Smooth muscle cell (in vitro differentiated cells): Measurements from ENCODE around the gene KDM4E. TPM values are rescaled to one million over a fixed set of nuclear protein-coding genes. Genes with fewer than 3 reads are reported as not detected.

Source experiments
- DNase-seq: peaks from one replicate; lab custom pipeline; 2025; ENCODE audit not compliant: unreplicated experiment; lab: John Stamatoyannopoulos, UW
- H2AFZ ChIP-seq: fragments of 200-600 bp; sonication (generic); 2 replicates; pipeline ENCODE4 v1.6.0; 2016; ENCODE audit warnings: antibody characterized with exemption, low read depth, mild to moderate bottlenecking
- H3F3A ChIP-seq: fragments of 200-600 bp; sonication (generic); 2 replicates; pipeline ENCODE4 v1.6.0; 2017; ENCODE audit warnings: antibody characterized with exemption, low read depth
- H3K27ac ChIP-seq: fragments of 200-600 bp; sonication (generic); 2 replicates; pipeline ENCODE4 v1.5.1; 2016; ENCODE audit warnings: low read depth, mild to moderate bottlenecking
- H3K27me3 ChIP-seq: fragments of 200-600 bp; sonication (generic); 2 replicates; pipeline ENCODE4 v1.6.1; 2016; ENCODE audit warnings: low read depth, mild to moderate bottlenecking
- H3K36me3 ChIP-seq: fragments of 200-600 bp; sonication (generic); 2 replicates; pipeline ENCODE4 v1.5.1; 2016; ENCODE audit warnings: low read depth
- H3K4me1 ChIP-seq: fragments of 200-600 bp; sonication (generic); 2 replicates; pipeline ENCODE4 v1.5.1; 2016; ENCODE audit warnings: low read depth
- H3K4me2 ChIP-seq: fragments of 200-600 bp; sonication (generic); 2 replicates; pipeline ENCODE4 v1.6.0; 2016; ENCODE audit warnings: mild to moderate bottlenecking
- H3K4me3 ChIP-seq: fragments of 200-600 bp; sonication (generic); 2 replicates; pipeline ENCODE4 v1.5.1; 2016; ENCODE audit warnings: mild to moderate bottlenecking
- H3K79me2 ChIP-seq: fragments of 200-600 bp; sonication (generic); 2 replicates; pipeline ENCODE4 v1.6.0; 2016; ENCODE audit warnings: low read depth, mild to moderate bottlenecking
- H3K9ac ChIP-seq: fragments of 200-600 bp; sonication (generic); 2 replicates; pipeline ENCODE4 v1.6.0; 2016; ENCODE audit warnings: low read depth
- H3K9me3 ChIP-seq: fragments of 200-600 bp; sonication (generic); replicated peaks from 2 replicates; pipeline ENCODE4 v1.5.1; 2016; ENCODE audit warnings: low read depth
- H4K20me1 ChIP-seq: fragments of 200-600 bp; sonication (generic); 2 replicates; pipeline ENCODE4 v1.6.0; 2016; ENCODE audit warnings: low read depth
- WGBS: methylation state at CpG from one replicate; pipeline ENCODE4 v1.1.7; 2016; ENCODE audit warnings: low lambda C conversion rate; 5-methylcytosine and 5-hydroxymethylcytosine counted together
- polyA plus RNA-seq: library from polyadenylated mRNA; unstranded; fragments of >200 nt; fragmentation: Nextera tagmentation; extraction: Ambion mirVana; gene quantifications from 2 replicates; pipeline ENCODE4 v1.2.1, GENCODE V29; 2016
- total RNA-seq: library from RNA; depleted of rRNA; stranded (reverse); fragments of >200 nt; gene quantifications from 2 replicates; pipeline ENCODE4 v1.2.3, GENCODE V29; 2014
- TF ChIP-seq, protein P1 (sequence below): fragments of 200-600 bp; sonication (generic); IDR thresholded peaks from 2 replicates; pipeline ENCODE4 v1.5.1; 2017; ENCODE audit warnings: borderline replicate concordance, mild to moderate bottlenecking, antibody characterized with exemption; ENCODE audit not compliant: insufficient read depth, poor library complexity, severe bottlenecking

KDM4E gene
- total and polyA plus RNA-seq, 2 experiments from 2014 or later, result not detected

DNA sequence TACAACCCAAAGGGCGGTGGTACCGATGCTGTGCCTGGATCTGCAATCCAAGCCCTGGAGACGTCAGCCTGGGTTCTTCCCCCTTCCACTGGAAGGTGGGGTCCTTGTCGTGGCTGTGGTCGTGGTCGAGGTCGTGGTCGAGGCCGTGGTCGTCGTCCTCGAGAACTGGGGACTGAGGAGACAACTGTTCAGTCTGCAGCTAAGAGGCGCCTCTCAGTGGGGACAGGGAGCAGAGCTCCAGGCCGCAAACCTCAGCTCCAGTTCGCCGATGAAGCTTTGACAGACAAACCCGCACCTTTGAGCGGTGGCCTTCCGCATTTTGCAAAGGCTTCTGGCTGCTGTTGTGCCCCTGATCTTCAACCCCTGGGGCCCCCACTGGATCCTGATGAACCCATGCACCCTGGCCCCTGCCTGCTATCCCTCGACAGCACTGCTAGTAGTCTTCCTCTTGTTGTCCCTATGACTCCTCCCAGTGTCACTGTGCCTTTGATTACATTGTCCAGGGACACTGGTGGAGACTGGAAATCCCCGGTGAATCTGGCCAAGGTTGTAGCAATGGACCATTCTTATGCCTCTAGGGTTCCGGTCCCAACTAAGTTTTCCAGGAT, 25.6 kb downstream of the KDM4E start:
- H3F3A ChIP-seq, result peaks cover 2% of the 10 kb centered on the region
- TF ChIP-seq, protein P1, sequence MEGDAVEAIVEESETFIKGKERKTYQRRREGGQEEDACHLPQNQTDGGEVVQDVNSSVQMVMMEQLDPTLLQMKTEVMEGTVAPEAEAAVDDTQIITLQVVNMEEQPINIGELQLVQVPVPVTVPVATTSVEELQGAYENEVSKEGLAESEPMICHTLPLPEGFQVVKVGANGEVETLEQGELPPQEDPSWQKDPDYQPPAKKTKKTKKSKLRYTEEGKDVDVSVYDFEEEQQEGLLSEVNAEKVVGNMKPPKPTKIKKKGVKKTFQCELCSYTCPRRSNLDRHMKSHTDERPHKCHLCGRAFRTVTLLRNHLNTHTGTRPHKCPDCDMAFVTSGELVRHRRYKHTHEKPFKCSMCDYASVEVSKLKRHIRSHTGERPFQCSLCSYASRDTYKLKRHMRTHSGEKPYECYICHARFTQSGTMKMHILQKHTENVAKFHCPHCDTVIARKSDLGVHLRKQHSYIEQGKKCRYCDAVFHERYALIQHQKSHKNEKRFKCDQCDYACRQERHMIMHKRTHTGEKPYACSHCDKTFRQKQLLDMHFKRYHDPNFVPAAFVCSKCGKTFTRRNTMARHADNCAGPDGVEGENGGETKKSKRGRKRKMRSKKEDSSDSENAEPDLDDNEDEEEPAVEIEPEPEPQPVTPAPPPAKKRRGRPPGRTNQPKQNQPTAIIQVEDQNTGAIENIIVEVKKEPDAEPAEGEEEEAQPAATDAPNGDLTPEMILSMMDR, result no peak
- no peak overlapping the region for H3K27ac ChIP-seq
- WGBS, result 94% methylated on average over 22 of the region's 22 CpGs
- H3K36me3 ChIP-seq, result no peaks in the 10 kb centered on the region
- peaks cover 3% of the 10 kb centered on the region for H3K27me3 ChIP-seq
- H3K4me1 ChIP-seq, result no peaks in the 10 kb centered on the region
- H4K20me1 ChIP-seq, result no peaks in the 10 kb centered on the region
- H3K9ac ChIP-seq, result no peak overlapping the region
- no peak overlapping the region for H2AFZ ChIP-seq
- no peak overlapping the region for H3K4me3 ChIP-seq
- H3K9me3 ChIP-seq, result no peaks in the 10 kb centered on the region
- H3K4me2 ChIP-seq, result no peak overlapping the region
- no peaks in the 10 kb centered on the region for H3K79me2 ChIP-seq
- DNase-seq, result no peak

GRCh38 chr11:95054356-95054755, 29.3 kb downstream of the KDM4E start:
- WGBS, result 84% methylated on average over 2 of the region's 2 CpGs
- no peak overlapping the region for H3K4me3 ChIP-seq
- H3K4me2 ChIP-seq, result no peak overlapping the region
- no peak overlapping the region for H3K27ac ChIP-seq
- no peaks in the 10 kb centered on the region for H3K4me1 ChIP-seq
- DNase-seq, result no peak
- H3F3A ChIP-seq, result no peaks in the 10 kb centered on the region
- no peak overlapping the region for H2AFZ ChIP-seq
- H3K36me3 ChIP-seq, result no peaks in the 10 kb centered on the region
- TF ChIP-seq, protein P1, result no peak
- no peak overlapping the region for H3K9ac ChIP-seq
- H4K20me1 ChIP-seq, result no peaks in the 10 kb centered on the region
- no peaks in the 10 kb centered on the region for H3K9me3 ChIP-seq
- H3K79me2 ChIP-seq, result no peaks in the 10 kb centered on the region
- H3K27me3 ChIP-seq, result peaks cover 3% of the 10 kb centered on the region

DNA sequence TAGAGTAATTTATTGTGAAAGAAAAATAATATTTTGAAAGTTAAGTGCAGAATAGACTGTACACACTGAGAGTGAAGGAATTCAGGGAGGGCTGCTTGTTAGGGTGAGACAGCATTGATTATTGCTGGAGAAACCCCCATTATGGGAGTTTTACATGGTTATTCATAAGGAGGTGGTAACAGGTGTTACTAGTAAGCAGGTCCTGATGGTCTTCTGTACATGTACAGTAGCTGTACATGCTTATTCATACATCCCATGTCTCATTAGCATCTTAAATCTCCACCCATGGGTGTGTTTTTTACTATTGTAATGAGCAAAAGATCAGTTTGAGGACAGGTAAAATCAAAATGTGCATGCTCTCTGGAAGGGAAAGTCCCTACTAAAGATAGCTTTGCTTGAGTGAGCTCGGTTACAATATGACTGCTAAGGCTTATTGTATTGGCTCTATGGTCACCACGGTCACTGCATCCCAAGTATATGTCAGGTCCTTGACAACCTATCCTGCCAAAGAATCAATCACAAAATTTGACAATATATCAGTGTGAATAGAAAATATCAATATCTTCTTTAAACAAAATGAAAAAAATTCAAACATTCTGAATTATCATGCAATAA, 30.3 kb downstream of the KDM4E start:
- no peak for DNase-seq
- Histone ChIP-seq H3F3A (no peaks in the 10 kb centered on the region), H3K27me3 (peaks cover 3% of the 10 kb centered on the region), H3K36me3 (no peaks in the 10 kb centered on the region), H3K4me1 (no peaks in the 10 kb centered on the region), H2AFZ (no peak overlapping the region), H3K27ac (no peak overlapping the region), H3K9ac (no peak overlapping the region), H3K4me2 (no peak overlapping the region), H4K20me1 (no peaks in the 10 kb centered on the region), H3K4me3 (no peak overlapping the region), H3K9me3 (no peaks in the 10 kb centered on the region), H3K79me2 (no peaks in the 10 kb centered on the region)
- TF ChIP-seq, protein P1, result no peak
- WGBS, result 50% methylated on average over 2 of the region's 2 CpGs

- H3K27ac ChIP-seq, result peak overlapping the region; percentile 47
- H3K4me1 ChIP-seq, result no peaks in the 10 kb centered on the region
- no peak overlapping the region for H2AFZ ChIP-seq
- H4K20me1 ChIP-seq, result no peaks in the 10 kb centered on the region
- H3K36me3 ChIP-seq, result no peaks in the 10 kb centered on the region
- H3K27me3 ChIP-seq, result peaks cover 3% of the 10 kb centered on the region
- TF ChIP-seq, protein P1, result no peak
- no peak overlapping the region for H3K4me3 ChIP-seq
- no peaks in the 10 kb centered on the region for H3K79me2 ChIP-seq
- DNase-seq, result no peak
- H3K9ac ChIP-seq, result no peak overlapping the region
- no peaks in the 10 kb centered on the region for H3K9me3 ChIP-seq
- peak overlapping the region; percentile 25 for H3K4me2 ChIP-seq
- 91% methylated on average over 8 of the region's 8 CpGs for WGBS
- H3F3A ChIP-seq, result no peaks in the 10 kb centered on the region
These were observed 32.9 kb downstream of the KDM4E start for GRCh38 chr11:95057959-95058358.
